HG02943 (cell line): ENCODE measurements around the gene PPARA.

Source experiments
- ATAC-seq: cut with Tn5 transposase; IDR thresholded peaks from one replicate; pipeline ENCODE4 v1.9.1; 2021; ENCODE audit warnings: mild to moderate bottlenecking, low read depth, moderate library complexity; ENCODE audit not compliant: unreplicated experiment

PPARA gene

DNA sequence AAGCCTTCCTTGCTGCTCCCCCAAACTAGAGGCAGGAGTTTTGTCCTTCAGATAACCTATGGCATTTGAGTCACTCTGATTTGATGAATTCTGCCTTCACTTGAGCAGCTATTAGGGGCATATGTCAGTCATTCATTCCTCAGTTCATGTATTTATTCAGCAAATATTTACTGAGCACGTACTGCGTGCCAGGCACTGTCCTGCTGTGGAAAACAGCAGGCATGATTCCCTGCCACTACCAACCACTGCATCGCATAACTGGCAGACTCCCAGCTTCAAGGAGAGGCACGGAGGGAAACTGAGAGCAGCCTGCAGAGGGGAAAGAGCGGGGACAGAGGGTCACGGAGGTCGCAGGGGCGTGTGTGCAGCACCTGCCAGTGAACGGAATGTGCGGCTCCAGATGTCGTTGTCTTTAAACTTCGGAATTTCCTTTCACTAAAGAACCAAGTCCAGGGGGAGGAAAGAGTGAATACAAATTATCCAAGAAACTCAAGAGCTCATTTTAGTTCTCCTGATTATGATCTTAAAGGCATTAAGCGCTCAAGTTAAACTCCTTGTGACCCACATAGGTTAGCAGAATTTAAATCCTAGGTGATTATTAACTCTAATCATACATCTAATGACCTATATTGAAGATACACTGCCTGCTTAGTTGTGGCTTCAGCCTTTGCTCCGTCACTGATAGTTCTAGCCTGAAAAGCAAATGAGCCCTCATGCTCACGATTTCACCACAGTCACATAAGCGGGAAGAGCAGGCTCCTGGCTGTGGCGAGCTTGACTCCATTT, 12.6 kb downstream of the PPARA start:
- no peak for ATAC-seq

DNA sequence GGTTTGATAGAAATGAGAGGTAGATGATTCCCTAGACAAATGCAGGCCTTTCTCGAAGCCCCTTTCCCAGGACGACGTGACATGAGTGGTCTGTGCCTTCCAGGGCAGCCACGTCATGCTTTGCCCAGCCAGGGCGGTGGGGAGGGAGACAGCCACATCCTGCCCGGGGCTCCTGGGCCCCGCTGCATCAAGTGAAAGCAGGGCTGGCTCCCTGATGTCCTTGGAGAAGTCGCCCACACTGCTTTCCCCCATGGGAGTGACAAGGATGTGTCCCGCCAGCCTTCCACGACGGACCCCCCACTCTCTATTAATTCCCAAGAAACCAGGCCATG, 13.2 kb downstream of the PPARA start:
- no peak for ATAC-seq

DNA sequence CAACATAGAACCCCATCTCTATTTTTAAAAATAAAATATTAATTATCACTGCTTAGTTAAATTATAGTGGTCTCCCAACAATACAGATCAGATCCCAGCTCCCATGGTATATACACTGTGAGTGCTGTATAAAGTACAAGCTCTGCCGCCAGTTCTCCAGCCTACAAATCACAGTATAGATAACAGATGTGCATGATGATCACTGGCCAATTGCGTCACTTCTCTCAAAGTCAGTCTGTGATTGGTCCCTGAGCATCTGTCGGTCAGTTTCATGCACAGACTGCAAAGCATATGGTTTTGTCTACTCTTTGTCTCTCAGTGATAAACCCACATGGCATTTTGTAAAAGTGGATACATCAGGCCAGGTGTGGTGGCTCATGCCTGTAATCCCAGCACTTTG, 15.7 kb downstream of the PPARA start:
- no peak for ATAC-seq

DNA sequence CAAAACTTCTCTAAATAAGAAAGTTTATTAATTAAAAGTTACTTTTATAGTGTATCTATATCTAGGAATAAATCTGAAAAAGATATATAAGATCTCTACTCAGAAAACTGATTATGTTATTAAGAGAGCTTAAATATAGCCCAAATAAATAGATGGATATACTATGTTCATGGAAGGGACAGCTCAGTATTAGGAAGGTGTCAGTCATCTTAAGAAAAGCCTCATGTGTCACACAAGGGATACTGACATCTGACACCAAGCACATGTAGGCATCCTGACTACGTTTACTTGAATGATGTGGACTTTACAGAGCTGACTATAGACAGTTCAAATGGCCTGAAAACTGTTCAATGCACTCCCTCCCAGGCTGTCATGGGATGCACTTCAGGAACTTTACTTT, 19.3 kb downstream of the PPARA start:
- no peak for ATAC-seq

- ATAC-seq = no peak
These were observed 21.6 kb downstream of the PPARA start for GRCh38 chr22:46171940-46172339.

- no peak for ATAC-seq
These were observed 22.3 kb downstream of the PPARA start for GRCh38 chr22:46172522-46173110.

GRCh38 chr22:46173152-46173551, 22.8 kb downstream of the PPARA start:
- no peak for ATAC-seq

- ATAC-seq = no peak
These were observed 25.3 kb downstream of the PPARA start for GRCh38 chr22:46175631-46176030.

DNA sequence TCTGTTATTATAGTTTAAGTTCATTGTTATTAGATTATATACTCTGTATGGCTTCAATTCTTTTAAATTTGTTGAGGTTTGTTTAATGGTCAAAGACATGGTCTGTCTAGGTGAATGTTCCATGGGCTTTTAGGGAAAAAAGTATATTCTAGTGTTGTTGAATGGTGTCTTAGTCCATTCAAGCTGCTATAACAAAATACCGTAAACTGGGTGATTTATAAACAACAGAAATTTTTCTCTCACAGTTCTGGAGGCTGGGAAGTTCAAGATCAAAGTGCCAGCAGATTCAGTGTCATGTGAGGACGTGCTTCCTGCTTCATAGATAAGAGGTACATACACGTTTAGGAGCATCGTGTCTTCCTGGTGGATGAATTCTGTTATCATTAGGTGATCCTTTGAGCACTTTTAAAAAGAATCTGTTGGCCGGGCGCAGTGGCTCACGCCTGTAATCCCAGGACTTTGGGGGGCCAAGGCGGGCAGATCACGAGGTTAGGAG, 26.2 kb downstream of the PPARA start:
- no peak for ATAC-seq

- ATAC-seq = no peak
These were observed 28.6 kb downstream of the PPARA start for GRCh38 chr22:46178755-46179505.

- no peak for ATAC-seq
These were observed 29.4 kb downstream of the PPARA start for GRCh38 chr22:46179748-46180147.

GRCh38 chr22:46180370-46181137, 30.2 kb downstream of the PPARA start:
- no peak for ATAC-seq

- ATAC-seq = no peak
These were observed 33.4 kb downstream of the PPARA start for GRCh38 chr22:46183733-46184132.

- no peak for ATAC-seq
These were observed 35.0 kb downstream of the PPARA start for GRCh38 chr22:46185283-46185682.

GRCh38 chr22:46187862-46188261, 37.5 kb downstream of the PPARA start:
- ATAC-seq = no peak

DNA sequence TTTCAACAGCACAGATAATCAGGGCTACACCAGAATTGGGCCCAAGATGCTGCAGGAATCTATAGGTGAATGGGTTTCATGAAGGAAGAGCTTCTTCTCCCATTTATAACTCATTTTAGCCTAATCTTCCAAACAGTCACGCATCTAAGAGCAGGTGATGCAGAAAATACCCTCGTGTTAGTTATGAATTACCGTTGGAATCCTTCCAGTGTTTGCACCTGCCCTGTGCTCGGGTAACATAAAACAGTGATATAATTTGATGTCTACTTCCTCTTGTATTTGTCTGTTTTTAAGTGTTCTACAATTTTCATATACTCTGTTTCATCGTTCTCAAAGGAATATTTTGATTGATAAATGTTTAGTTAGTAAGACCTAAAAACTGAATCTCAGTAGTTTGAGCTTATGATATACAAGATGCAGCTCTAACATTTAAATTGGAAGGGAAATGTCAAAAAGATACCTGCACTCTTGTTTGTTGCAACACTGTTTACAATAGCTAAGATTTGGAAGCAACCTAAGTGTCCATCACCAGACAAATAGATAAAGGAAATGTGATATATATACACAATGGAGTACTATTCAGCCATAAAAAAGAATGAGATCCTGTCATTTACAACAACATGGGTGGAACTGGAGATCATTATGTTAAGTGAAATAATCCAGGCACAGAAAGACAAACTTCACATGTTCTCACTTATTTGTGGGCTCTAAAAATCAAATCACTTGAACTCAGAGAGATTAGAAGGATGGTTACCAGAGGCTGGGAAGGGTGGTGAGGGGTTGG, 42.1 kb downstream of the PPARA start:
- ATAC-seq = no peak

GRCh38 chr22:46193898-46194310, 43.6 kb downstream of the PPARA start:
- ATAC-seq = no peak

DNA sequence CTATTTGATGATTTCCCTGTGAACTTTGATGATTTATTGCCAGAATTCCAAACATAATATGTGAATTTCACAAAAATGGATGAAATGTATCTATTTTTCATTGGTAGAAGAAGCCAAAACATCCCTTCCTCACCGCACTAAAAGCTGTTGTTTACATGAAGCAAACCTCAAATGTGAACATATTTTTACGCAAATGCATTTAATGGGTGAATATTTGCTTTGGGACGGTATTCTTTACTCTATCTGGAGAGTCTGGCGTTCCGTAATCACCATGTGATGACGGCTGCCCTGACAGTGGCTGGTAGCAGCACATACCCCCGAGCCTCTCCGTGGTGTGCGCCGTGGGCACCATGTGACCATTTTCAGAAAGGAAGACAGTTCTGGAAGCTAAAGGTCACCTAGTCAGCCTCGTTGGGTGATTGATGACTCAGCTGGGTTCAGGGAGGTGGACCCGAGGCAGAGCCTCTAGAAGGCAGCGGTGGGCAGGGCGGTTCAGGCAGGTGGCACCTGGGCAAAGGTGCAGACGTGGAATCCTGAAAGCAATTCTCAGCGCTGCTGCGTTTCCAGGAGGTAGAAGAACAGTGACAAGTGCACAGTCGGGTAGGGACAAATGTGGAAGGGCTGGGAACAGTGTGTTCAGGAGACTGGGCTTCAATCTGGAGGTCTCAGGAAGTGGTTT, 45.3 kb downstream of the PPARA start:
- ATAC-seq = no peak

GRCh38 chr22:46196278-46196677, 46.0 kb downstream of the PPARA start:
- no peak for ATAC-seq
